ENCODE results near the gene CCDC50.

- TF ChIP-seq, protein P1, sequence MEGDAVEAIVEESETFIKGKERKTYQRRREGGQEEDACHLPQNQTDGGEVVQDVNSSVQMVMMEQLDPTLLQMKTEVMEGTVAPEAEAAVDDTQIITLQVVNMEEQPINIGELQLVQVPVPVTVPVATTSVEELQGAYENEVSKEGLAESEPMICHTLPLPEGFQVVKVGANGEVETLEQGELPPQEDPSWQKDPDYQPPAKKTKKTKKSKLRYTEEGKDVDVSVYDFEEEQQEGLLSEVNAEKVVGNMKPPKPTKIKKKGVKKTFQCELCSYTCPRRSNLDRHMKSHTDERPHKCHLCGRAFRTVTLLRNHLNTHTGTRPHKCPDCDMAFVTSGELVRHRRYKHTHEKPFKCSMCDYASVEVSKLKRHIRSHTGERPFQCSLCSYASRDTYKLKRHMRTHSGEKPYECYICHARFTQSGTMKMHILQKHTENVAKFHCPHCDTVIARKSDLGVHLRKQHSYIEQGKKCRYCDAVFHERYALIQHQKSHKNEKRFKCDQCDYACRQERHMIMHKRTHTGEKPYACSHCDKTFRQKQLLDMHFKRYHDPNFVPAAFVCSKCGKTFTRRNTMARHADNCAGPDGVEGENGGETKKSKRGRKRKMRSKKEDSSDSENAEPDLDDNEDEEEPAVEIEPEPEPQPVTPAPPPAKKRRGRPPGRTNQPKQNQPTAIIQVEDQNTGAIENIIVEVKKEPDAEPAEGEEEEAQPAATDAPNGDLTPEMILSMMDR (IDR thresholded peaks at IDR 0.05), result no peak
- TF ChIP-seq ZFX (IDR thresholded peaks at IDR 0.05; ENCODE audit: borderline replicate concordance), result no peak
Observed at GRCh38 chr3:191444569-191444968, 115.4 kb downstream of the CCDC50 start.
